ENCODE measurements around the gene VEPH1.

- TF ChIP-seq CTCF (IDR thresholded peaks at IDR 0.05; ENCODE audit: insufficient read depth, low read length) = no peak
- TF ChIP-seq REST (IDR thresholded peaks at IDR 0.05; ENCODE audit: insufficient replicate concordance, low read depth) = no peak
- no peak for TF ChIP-seq POLR2AphosphoS5 (IDR thresholded peaks at IDR 0.05; ENCODE audit: low read depth)
Observed at GRCh38 chr3:157369727-157370421, 133.3 kb downstream of the VEPH1 start.
